Common myeloid progenitor, CD34-positive (primary cell): Measurements from ENCODE around the gene GRAP2.

Source experiments
- CTCF ChIA-PET: fragments of 350-600 bp; sonication (Branson Sonifier 250); formaldehyde crosslinking; loops from one replicate; lab custom pipeline; 2021; ENCODE audit warnings: antibody characterized with exemption; lab: Charles Lee
- POLR2A ChIA-PET: fragments of 350-600 bp; sonication (Branson Sonifier 250); formaldehyde crosslinking; loops from one replicate; lab custom pipeline; 2021; ENCODE audit warnings: antibody characterized with exemption; lab: Charles Lee
- DNase-seq, 3 donors: peaks; one replicate each; pipeline versions ENCODE4 v3.0.0 to v3.0.0-alpha.2; 2013
- H3K27ac ChIP-seq, 2 experiments: 1 replicate in 1 of 2; 2 replicates in 1 of 2; pipeline ENCODE4 v1.7.0; 2013; ENCODE audit warnings: inconsistent platforms in 2 of 2, low read length in 2 of 2, mild to moderate bottlenecking in 2 of 2, low read depth in 1 of 2, moderate library complexity in 1 of 2; ENCODE audit not compliant: severe bottlenecking in 2 of 2, insufficient read depth in 1 of 2, poor library complexity in 1 of 2
- H3K27me3 ChIP-seq, 5 experiments: replicated peaks in 2 of 5; 1 replicate in 3 of 5; 2 replicates in 2 of 5; pipeline versions ENCODE4 v1.6.1 to v1.7.0; 2013; ENCODE audit warnings: low read length in 4 of 5, mild to moderate bottlenecking in 2 of 5, moderate library complexity in 2 of 5, inconsistent platforms in 1 of 5; ENCODE audit not compliant: insufficient read depth in 5 of 5, control insufficient read depth in 4 of 5
- H3K36me3 ChIP-seq, 4 experiments: 1 replicate in 2 of 4; 2 replicates in 2 of 4; pipeline versions ENCODE4 v1.6.1 to v1.7.0; 2013; ENCODE audit warnings: low read length in 3 of 4, control low read depth in 1 of 4, mild to moderate bottlenecking in 1 of 4; ENCODE audit not compliant: control insufficient read depth in 4 of 4, insufficient read depth in 4 of 4
- H3K4me1 ChIP-seq, 4 experiments: 1 replicate in 3 of 4; 2 replicates in 1 of 4; pipeline versions ENCODE4 v1.6.1 to v1.7.1; 2013; ENCODE audit warnings: low read length in 3 of 4, mild to moderate bottlenecking in 3 of 4, control low read depth in 1 of 4, inconsistent platforms in 1 of 4, moderate library complexity in 1 of 4; ENCODE audit not compliant: control insufficient read depth in 4 of 4, insufficient read depth in 4 of 4; ENCODE audit errors: control extremely low read depth in 1 of 4
- H3K4me3 ChIP-seq, 7 experiments: 1 replicate in 4 of 7; 2 replicates in 3 of 7; pipeline versions ENCODE4 v1.5.1 to v1.7.0; 2013; ENCODE audit warnings: mild to moderate bottlenecking in 7 of 7, low read length in 6 of 7, moderate library complexity in 6 of 7, inconsistent platforms in 2 of 7, low read depth in 2 of 7, control low read depth in 1 of 7; ENCODE audit not compliant: insufficient read depth in 4 of 7, control insufficient read depth in 1 of 7; ENCODE audit errors: extremely low read depth in 1 of 7
- H3K9me3 ChIP-seq, 5 experiments: 1 replicate in 4 of 5; 2 replicates in 1 of 5; pipeline versions ENCODE4 v1.6.1 to v1.7.1; 2013; ENCODE audit warnings: low read length in 4 of 5, mild to moderate bottlenecking in 2 of 5, inconsistent platforms in 1 of 5, low read depth in 1 of 5, moderate library complexity in 1 of 5; ENCODE audit not compliant: control insufficient read depth in 4 of 5, insufficient read depth in 2 of 5; ENCODE audit errors: control extremely low read depth in 1 of 5
- WGBS: methylation state at CpG from one replicate; pipeline ENCODE4 v1.1.5; 2013; ENCODE audit not compliant: insufficient coverage; 5-methylcytosine and 5-hydroxymethylcytosine counted together

GRAP2 gene

GRCh38 chr22:39960791-39961746, 60.2 kb downstream of the GRAP2 start:
- peak; percentile 93 to 99 (median 98) for DNase-seq
- 30% methylated on average over 11 of the region's 13 CpGs for WGBS
- CTCF ChIA-PET = interaction anchor here (1.0 to 1.5 kb wide), 3 partner anchors 17 to 63 kb away, joined by 3 to 4 read pairs (median 3); no protein-coding TSS in a partner anchor
- Histone ChIP-seq H3K27ac (peak overlapping the region in 1 of 2 experiments; percentile 12), H3K4me1 (peaks cover 19 to 65% (median 43%) of the 10 kb centered on the region in 4 experiments), H3K4me3 (peak overlapping the region in 3 of 7 experiments; percentile 6 to 17 (median 14)), H3K36me3 (no peaks in the 10 kb centered on the region), H3K27me3 (peaks cover 0 to 37% (median 8%) of the 10 kb centered on the region in 5 experiments), H3K9me3 (no peaks in the 10 kb centered on the region)
- POLR2A ChIA-PET = no interaction called here

- ChIA-PET CTCF (interaction anchor here (1.0 to 1.5 kb wide), 5 partner anchors 10 to 73 kb away, joined by 3 to 4 read pairs (median 3); no protein-coding TSS in a partner anchor), POLR2A (no interaction called here)
- 100% methylated on average over 1 of the region's 9 CpGs for WGBS
- H3K4me1 ChIP-seq = peaks cover 20 to 58% (median 37%) of the 10 kb centered on the region in 4 experiments
- H3K36me3 ChIP-seq = no peaks in the 10 kb centered on the region
- no peak for DNase-seq
- H3K9me3 ChIP-seq = no peaks in the 10 kb centered on the region
- peaks cover 0 to 44% (median 14%) of the 10 kb centered on the region in 5 experiments for H3K27me3 ChIP-seq
- no peak overlapping the region for H3K27ac ChIP-seq
- no peak overlapping the region for H3K4me3 ChIP-seq
Observed at GRCh38 chr22:39962071-39962470, 61.2 kb downstream of the GRAP2 start.

DNA sequence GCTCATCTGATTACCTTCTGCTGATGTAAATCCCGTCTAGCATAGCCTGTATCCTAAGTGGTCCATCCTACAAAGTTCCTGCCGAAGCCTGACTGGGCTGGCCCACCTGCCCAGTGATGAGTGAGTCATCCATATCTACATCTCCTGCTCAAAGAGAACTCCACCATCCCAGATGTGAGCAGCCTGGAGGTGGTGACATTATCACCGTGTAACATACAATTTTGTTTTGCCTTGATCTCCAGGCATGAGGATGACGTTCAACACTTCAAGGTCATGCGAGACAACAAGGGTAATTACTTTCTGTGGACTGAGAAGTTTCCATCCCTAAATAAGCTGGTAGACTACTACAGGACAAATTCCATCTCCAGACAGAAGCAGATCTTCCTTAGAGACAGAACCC, 64.9 kb downstream of the GRAP2 start:
- no peak for DNase-seq
- CTCF ChIA-PET = interaction anchor here (1.9 to 2.1 kb wide), 3 partner anchors 10 to 16 kb away, joined by 4 to 7 read pairs (median 4); no protein-coding TSS in a partner anchor
- WGBS = 92% methylated on average over 4 of the region's 5 CpGs
- no peaks in the 10 kb centered on the region for H3K36me3 ChIP-seq
- no peaks in the 10 kb centered on the region for H3K9me3 ChIP-seq
- H3K27me3 ChIP-seq = peaks cover 0 to 53% (median 10%) of the 10 kb centered on the region in 5 experiments
- POLR2A ChIA-PET = no interaction called here
- peaks cover 11 to 21% (median 14%) of the 10 kb centered on the region in 4 experiments for H3K4me1 ChIP-seq
- no peak overlapping the region for H3K4me3 ChIP-seq
- H3K27ac ChIP-seq = no peak overlapping the region

- no peak overlapping the region for H3K27ac ChIP-seq
- H3K9me3 ChIP-seq = no peaks in the 10 kb centered on the region
- H3K4me1 ChIP-seq = peaks cover 7 to 14% (median 8%) of the 10 kb centered on the region in 4 experiments
- H3K4me3 ChIP-seq = no peak overlapping the region
- peaks cover 0 to 59% (median 10%) of the 10 kb centered on the region in 5 experiments for H3K27me3 ChIP-seq
- H3K36me3 ChIP-seq = no peaks in the 10 kb centered on the region
- ChIA-PET CTCF (interaction anchor here (1.5 to 2.1 kb wide), 4 partner anchors 10 to 33 kb away, joined by 3 to 7 read pairs (median 4); no protein-coding TSS in a partner anchor), POLR2A (no interaction called here)
- DNase-seq = no peak
- 100% methylated on average over 2 of the region's 2 CpGs for WGBS
Observed at GRCh38 chr22:39966470-39966869, 65.6 kb downstream of the GRAP2 start.

DNA sequence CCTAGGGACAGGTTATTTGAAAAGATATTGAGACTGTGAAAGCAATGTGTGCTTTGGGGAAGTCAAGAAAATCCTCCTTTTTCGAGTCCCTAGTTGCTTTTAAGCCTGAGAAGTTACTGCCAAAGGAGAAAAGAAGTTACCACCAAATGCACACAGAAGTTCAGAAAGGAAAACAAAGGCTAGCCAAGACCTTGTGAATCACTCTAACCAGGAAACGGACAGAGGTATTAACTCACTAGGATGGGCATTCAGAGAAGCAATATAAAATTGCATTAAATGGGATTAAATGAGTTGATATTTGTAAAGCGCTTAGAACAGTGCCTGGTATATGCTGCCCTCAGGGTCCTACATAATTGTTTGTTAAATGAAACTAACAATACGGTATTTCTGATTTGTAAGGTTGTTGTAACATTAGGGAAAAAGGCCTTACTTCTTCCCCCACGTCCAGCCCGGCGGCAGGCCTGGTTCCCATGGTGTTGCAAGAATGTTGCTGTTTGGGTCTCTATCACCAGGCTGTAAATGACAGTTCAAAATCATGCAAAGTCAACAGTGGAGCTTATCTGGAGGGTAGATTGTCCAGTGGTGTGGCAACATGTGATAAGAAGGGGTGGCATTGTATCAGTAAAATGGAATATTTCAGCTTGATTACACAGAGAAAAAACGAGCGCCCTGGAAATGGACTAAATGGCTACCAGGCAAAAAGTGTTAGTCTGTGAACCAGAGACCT, 66.4 kb downstream of the GRAP2 start:
- WGBS = 90% methylated on average over 8 of the region's 9 CpGs
- Histone ChIP-seq H3K36me3 (no peaks in the 10 kb centered on the region), H3K27me3 (peaks cover 0 to 67% (median 17%) of the 10 kb centered on the region in 5 experiments), H3K4me3 (no peak overlapping the region), H3K27ac (no peak overlapping the region), H3K4me1 (peaks cover 0 to 6% (median 2%) of the 10 kb centered on the region in 4 experiments), H3K9me3 (no peaks in the 10 kb centered on the region)
- CTCF ChIA-PET = interaction anchor here (1.5 to 2.1 kb wide), 4 partner anchors 9 to 34 kb away, joined by 3 to 7 read pairs (median 4); no protein-coding TSS in a partner anchor
- peak in 2 of 3 donors; percentile 47 to 60 for DNase-seq
- POLR2A ChIA-PET = no interaction called here

DNA sequence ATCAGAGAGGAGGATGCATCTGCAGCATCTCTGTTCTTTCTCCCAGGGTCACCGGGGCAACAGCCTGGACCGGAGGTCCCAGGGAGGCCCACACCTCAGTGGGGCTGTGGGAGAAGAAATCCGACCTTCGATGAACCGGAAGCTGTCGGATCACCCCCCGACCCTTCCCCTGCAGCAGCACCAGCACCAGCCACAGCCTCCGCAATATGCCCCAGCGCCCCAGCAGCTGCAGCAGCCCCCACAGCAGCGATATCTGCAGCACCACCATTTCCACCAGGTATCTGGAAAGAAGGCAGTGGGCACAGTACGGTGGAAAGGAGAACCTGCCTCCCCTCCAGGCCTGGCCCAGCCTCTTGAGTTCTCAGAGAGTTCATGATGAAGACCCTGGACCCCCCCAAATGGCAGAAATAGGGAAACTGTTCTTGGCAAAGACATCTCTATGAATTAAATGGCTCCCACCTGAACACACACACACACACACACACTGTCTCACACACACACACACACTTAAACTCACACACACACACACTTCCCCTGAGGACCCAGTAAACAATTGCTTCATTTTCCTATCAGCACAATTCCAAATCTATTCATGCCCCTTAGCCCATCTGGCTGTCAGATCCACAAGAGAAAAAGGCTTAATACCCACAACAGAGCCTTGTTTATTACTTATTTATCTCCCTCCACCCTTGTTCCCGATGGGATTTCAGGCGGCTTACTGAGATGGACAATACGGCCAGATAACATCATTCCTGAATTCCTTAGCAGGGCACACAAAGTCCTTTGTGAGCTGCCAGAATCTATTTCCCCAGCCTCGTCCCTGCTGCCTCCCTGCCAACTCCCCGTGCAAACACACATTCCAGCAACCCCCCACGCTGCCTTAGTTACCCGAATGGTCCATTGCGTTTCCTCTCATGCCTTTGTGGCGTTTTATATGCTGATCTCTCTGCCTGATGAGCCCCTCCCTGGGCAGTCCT, 67.4 kb downstream of the GRAP2 start:
- Histone ChIP-seq H3K36me3 (no peaks in the 10 kb centered on the region), H3K27ac (no peak overlapping the region), H3K4me1 (peaks cover 0 to 3% (median 0%) of the 10 kb centered on the region in 4 experiments), H3K27me3 (peaks cover 0 to 71% (median 17%) of the 10 kb centered on the region in 5 experiments), H3K4me3 (no peak overlapping the region), H3K9me3 (no peaks in the 10 kb centered on the region)
- no peak for DNase-seq
- 80% methylated on average over 15 of the region's 20 CpGs for WGBS
- ChIA-PET POLR2A (no interaction called here), CTCF (interaction anchor here (1.5 kb wide), 1 partner anchor 35 kb away, joined by 3 read pairs; no protein-coding TSS in a partner anchor)
